Activated CD8-positive, alpha-beta memory T cell treated with anti-CD3 and anti-CD28 coated beads, Interleukin-2, amount 50 U/mL, for 48 hours (primary cell): ENCODE measurements around the gene CARNS1.

Source experiments
- DNase-seq: peaks from one replicate; pipeline ENCODE4 v3.0.0-alpha.2; 2020

The CARNS1 gene

GRCh38 chr11:67415501-67416304, at the start of gene CARNS1:
Gene CARNS1 (plus strand): TSS chr11:67415678. CDS start chr11:67416200, 522 bp downstream.
- no peak for DNase-seq

GRCh38 chr11:67365736-67366444, 49.6 kb upstream of the CARNS1 start:
- no peak for DNase-seq

- DNase-seq: no peak
Observed at GRCh38 chr11:67366546-67366945, 48.9 kb upstream of the CARNS1 start.

- no peak for DNase-seq
Observed at GRCh38 chr11:67366961-67367760, 48.3 kb upstream of the CARNS1 start.

- DNase-seq: no peak
Observed at GRCh38 chr11:67367761-67368227, 47.7 kb upstream of the CARNS1 start.

GRCh38 chr11:67368621-67369020, 46.9 kb upstream of the CARNS1 start:
- no peak for DNase-seq

- DNase-seq: no peak
Observed at GRCh38 chr11:67369275-67369674, 46.2 kb upstream of the CARNS1 start.

- DNase-seq: no peak
Observed at GRCh38 chr11:67369801-67370284, 45.6 kb upstream of the CARNS1 start.

GRCh38 chr11:67370351-67371076, 45.0 kb upstream of the CARNS1 start:
- DNase-seq: no peak

GRCh38 chr11:67371189-67371910, 44.1 kb upstream of the CARNS1 start:
- DNase-seq: no peak

GRCh38 chr11:67371911-67372320, 43.6 kb upstream of the CARNS1 start:
- DNase-seq: no peak

- DNase-seq: no peak
Observed at GRCh38 chr11:67372321-67372992, 43.0 kb upstream of the CARNS1 start.

GRCh38 chr11:67372993-67373647, 42.4 kb upstream of the CARNS1 start, which contains the start of gene CLCF1:
Gene CLCF1 (minus strand): TSS chr11:67373598. CDS start chr11:67373539, 59 bp downstream.
- no peak for DNase-seq

GRCh38 chr11:67373648-67374570, 41.6 kb upstream of the CARNS1 start:
- no peak for DNase-seq

- no peak for DNase-seq
Observed at GRCh38 chr11:67374571-67375281, 40.8 kb upstream of the CARNS1 start.

GRCh38 chr11:67375320-67376055, 40.0 kb upstream of the CARNS1 start:
- DNase-seq: no peak

GRCh38 chr11:67376063-67376820, 39.2 kb upstream of the CARNS1 start:
- no peak for DNase-seq
